AG09319 (cell line): ENCODE results near the gene RAB34.

ENCODE experiments used
- DNase-seq: peaks from one replicate; pipeline ENCODE4 v3.0.0-alpha.2; 2010; ENCODE audit warnings: low read depth; ENCODE audit errors: extremely low read depth
- TF ChIP-seq, protein P1 (sequence below): IDR thresholded peaks from 2 replicates; pipeline ENCODE4 v1.5.1; 2011; ENCODE audit warnings: low read depth, mild to moderate bottlenecking, inconsistent platforms, low read length, moderate library complexity

RAB34 gene

DNA sequence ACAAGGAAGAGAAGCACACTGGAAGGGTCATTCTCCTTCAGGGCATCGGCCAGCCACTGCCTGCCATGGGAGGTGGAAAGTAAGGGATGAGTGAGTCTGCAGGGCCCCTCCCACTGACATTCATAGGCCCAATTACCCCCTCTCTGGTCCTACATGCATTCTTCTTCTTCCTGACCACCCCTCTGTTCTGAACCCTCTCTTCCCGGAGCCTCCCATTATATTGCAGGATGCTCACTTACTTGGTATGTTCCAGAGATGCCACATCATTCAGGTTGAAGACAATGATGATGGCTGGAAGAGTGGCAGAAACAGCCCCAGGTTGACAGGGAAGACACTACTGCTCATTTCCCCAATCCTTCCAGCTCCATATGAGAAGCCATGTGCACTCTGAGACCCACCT, 2.5 kb downstream of the RAB34 start:
- TF ChIP-seq, protein P1, sequence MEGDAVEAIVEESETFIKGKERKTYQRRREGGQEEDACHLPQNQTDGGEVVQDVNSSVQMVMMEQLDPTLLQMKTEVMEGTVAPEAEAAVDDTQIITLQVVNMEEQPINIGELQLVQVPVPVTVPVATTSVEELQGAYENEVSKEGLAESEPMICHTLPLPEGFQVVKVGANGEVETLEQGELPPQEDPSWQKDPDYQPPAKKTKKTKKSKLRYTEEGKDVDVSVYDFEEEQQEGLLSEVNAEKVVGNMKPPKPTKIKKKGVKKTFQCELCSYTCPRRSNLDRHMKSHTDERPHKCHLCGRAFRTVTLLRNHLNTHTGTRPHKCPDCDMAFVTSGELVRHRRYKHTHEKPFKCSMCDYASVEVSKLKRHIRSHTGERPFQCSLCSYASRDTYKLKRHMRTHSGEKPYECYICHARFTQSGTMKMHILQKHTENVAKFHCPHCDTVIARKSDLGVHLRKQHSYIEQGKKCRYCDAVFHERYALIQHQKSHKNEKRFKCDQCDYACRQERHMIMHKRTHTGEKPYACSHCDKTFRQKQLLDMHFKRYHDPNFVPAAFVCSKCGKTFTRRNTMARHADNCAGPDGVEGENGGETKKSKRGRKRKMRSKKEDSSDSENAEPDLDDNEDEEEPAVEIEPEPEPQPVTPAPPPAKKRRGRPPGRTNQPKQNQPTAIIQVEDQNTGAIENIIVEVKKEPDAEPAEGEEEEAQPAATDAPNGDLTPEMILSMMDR = no peak
- no peak for DNase-seq

DNA sequence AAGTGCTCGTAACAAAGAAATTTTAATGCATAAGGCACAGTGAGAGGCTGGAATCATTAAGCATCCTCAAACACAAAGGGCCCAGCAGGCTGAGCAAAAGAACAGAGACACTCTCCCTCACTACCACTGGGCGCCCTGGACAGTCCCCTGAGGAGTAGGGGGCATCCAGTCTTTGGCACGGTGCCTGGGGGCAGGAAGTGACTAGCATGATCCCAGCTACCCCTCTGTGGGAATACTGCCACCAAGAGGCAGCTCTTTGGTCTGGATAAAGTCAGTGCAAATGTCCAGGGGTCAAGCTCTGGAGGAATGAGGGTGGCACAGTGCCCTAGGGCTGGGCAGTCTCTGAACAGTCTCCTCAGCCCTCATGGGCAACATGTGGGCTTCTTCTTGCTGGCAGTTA, 3.4 kb downstream of the RAB34 start:
- TF ChIP-seq, protein P1 = no peak
- no peak for DNase-seq

DNA sequence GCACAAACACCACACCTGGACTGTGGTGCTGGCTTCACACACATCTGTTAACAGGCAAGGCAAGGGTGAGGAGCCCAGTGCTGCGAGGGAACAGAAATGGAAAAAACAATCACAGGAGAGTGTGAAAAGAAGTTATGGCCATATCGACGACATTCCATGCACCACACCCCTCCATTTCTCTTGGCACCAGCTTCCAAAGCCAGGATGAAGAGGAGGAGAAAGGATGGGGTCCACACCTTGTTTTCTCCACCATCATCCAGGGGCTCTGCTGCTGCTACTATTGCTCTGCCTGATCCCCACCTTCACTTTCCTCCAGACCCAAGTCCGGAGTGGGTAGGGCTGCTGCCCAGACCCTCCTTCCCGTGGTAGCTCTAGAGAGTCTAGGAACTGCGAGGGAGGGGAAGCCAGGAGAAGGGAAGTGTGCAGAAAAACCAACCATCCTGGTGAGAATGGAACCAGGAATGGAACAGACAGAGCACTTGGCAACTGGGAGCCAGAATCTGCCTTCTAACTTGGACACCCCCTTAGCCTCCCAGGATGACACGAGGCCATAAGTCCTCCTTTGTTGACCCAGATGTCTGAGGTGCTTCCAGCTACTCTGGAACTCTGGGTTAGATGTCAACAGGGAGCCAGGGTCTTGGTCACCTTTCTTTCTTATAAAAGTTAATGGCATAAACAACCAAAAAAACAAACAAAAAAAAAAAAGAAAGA, 4.8 kb downstream of the RAB34 start:
- DNase-seq = no peak
- TF ChIP-seq, protein P1 = no peak

DNA sequence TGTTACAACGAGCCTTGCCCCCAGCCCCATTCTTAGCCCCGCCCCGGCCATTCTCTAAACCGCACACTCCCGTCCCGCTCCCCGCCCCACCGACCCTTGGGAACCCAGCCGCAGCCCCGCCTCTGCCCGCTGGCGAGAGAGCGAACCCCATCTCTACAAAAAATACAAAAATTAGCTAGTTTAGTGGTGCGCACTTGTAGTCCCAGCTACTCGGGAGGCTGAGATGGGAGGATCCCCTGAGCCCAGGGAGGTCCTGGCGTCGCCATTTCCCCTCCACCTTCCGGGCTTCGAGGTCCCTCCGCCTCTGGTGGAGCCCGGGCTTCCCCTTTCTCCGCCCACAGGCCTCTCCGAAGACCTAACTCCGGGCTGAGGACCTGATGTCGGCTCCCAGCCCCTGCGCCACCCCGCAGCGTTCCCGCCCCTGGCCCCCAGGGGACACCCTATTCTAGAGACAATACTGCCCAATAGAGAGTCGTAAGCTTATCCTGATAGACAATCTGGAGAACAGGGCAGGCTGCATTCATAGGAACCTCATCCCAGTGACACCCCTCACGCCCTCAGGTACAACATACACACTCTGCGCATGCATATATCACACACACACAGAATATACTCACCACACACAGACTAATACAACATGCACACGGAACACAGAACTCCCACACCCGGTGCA, 5.5 kb downstream of the RAB34 start:
- no peak for DNase-seq
- TF ChIP-seq, protein P1 = no peak

DNA sequence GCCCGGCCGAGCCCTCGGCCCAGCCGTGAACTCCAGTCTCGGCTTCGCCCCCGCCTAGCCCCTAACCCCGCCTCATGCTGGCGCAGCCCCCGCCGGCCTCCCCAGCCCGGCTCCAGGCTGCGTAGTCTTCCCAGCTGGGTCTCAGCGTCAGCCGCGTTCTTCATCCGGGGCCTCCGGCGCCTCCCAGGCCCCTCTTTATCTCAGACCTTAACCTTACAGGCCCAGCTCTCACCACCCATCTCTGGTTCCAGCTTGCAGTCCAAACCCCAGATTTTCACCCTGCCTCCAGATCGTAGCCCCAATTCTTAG, 6.0 kb downstream of the RAB34 start, which contains the start of gene PROCA1:
Gene PROCA1 (minus strand): TSS at position 166 of the 309 bp plus-strand sequence. CDS start 228 bp downstream, outside the sequence.
- no peak for DNase-seq
- TF ChIP-seq, protein P1 = no peak

DNA sequence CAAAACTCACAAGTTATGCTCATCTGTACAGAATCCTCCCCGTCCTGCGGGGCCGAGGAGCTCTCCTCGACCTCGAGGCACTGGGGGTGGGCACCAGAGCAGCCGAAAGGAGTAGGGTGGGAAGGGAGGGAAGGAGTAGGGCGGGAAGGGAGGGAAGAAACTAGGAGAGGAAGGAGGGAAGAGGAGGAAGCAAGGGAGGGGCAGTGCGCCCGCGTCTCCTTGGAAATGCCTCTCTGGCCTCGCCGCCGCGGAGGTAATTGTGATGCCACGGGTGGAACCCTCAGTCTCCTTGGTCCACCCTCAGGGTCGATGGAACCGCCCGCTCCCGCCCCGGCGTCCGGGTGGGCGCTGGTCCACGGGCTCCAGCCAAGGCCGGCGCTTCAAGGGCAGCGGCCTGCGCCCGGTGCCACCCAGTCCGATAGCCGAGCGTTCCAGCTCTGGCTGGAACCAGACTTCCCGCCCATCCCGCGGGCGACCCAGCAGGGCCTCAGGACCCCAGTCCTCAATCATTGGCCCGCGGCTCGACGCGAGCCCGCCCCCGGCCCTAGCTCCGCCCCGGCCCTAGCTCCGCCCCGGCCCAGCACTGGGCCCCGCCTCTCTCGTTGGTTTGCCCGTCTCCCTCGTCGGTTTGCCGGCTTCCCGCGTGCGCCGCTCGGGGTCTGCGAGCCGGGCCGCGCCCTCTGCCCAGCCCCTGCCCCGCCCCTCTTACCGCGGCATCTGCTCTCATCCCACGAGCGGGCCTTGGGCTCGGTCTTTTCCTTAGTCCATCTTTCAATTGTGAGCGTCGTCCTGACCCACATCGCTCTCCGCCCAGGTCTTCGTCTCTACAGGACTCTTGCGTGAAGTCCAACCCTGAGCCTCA, 6.6 kb downstream of the RAB34 start:
- DNase-seq = peak; percentile 75
- TF ChIP-seq, protein P1 = no peak

DNA sequence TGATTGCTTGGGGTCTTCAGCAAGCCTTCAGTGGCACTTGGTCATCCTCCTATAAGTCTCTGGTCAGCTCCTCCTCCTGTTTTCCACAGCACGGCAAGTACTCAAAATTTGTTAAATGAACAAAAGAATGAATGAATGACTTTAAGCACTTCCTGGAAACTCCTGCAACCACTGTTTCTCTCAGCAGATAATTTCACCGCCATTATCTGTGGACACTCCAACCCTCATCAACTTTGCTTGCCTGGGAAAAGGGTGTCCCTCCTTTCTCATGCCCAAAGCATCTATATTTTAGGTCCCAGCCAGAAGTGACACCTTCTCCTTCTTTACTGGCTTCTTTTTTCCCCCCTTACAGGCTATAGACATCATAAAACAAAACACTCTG, 10.3 kb downstream of the RAB34 start:
- TF ChIP-seq, protein P1 = no peak
- DNase-seq = no peak
